Gastroesophageal sphincter (tissue), 3 donors: ENCODE measurements around the gene UPF2.

Experiments used
- POLR2A ChIP-seq, 2 donors: fragments of 450-650 bp; IDR thresholded peaks; one replicate each; pipeline ENCODE4 v1.6.1; 2017; ENCODE audit warnings: antibody characterized with exemption in 2 of 2, mild to moderate bottlenecking in 2 of 2, moderate library complexity in 1 of 2
- POLR2AphosphoS5 ChIP-seq: sonication (generic); formaldehyde crosslinking; IDR thresholded peaks from one replicate; pipeline ENCODE4 v1.6.1; 2017; ENCODE audit warnings: antibody characterized with exemption
- TF ChIP-seq, protein P1 (sequence below), 4 experiments: fragments of 200-600 bp in 2 of 4; fragments of 450-650 bp in 2 of 4; sonication (generic) in 1 of 4; IDR thresholded peaks; one replicate each; pipeline ENCODE4 v1.5.1; 2017 to 2019; ENCODE audit warnings: antibody characterized with exemption in 4 of 4, mild to moderate bottlenecking in 2 of 4, moderate library complexity in 2 of 4

DNA sequence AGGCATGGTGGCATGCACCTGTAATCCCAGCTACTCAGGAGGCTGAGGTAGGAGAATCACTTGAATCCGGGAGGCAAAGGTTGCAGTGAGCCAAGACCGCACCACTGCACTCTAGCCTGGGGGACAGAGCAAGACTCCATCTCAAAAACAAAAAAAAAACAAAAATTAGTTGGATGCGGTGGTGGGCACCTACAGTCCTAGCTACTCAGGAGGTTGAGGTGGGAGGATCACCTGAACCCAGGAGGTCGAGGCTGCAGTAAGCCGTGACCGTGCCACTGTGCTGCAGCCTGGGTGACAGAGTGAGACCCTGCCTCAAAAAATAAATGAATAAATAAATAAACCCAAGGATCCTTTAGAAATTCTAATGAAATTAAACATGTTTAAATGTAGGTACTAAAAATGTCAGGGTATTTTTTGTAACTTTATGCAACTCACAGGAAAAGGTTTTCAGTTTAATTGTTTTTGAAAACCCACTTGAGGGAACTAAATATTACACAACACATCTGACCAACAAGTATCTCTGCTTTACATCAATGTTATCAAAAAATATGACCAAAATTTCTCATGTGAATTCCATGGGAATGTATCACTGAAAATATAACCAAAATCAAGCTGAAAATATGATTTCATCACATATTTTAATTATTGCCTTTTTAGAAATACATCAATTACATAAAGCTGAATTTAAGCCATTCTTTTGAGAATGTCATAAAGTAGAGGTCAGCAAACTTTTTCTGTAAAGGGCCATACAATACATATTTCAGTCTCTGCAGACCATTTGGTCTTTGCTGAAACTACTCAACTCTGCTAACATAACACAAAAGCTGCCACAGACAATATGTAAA is 23.9 kb downstream of the UPF2 start:
- TF ChIP-seq, protein P1, sequence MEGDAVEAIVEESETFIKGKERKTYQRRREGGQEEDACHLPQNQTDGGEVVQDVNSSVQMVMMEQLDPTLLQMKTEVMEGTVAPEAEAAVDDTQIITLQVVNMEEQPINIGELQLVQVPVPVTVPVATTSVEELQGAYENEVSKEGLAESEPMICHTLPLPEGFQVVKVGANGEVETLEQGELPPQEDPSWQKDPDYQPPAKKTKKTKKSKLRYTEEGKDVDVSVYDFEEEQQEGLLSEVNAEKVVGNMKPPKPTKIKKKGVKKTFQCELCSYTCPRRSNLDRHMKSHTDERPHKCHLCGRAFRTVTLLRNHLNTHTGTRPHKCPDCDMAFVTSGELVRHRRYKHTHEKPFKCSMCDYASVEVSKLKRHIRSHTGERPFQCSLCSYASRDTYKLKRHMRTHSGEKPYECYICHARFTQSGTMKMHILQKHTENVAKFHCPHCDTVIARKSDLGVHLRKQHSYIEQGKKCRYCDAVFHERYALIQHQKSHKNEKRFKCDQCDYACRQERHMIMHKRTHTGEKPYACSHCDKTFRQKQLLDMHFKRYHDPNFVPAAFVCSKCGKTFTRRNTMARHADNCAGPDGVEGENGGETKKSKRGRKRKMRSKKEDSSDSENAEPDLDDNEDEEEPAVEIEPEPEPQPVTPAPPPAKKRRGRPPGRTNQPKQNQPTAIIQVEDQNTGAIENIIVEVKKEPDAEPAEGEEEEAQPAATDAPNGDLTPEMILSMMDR (IDR thresholded peaks at IDR 0.05): no peak
- TF ChIP-seq POLR2A (IDR thresholded peaks at IDR 0.05) (no peak), POLR2AphosphoS5 (no peak)
